Measurements from ENCODE around the gene LTBP2.

DNA sequence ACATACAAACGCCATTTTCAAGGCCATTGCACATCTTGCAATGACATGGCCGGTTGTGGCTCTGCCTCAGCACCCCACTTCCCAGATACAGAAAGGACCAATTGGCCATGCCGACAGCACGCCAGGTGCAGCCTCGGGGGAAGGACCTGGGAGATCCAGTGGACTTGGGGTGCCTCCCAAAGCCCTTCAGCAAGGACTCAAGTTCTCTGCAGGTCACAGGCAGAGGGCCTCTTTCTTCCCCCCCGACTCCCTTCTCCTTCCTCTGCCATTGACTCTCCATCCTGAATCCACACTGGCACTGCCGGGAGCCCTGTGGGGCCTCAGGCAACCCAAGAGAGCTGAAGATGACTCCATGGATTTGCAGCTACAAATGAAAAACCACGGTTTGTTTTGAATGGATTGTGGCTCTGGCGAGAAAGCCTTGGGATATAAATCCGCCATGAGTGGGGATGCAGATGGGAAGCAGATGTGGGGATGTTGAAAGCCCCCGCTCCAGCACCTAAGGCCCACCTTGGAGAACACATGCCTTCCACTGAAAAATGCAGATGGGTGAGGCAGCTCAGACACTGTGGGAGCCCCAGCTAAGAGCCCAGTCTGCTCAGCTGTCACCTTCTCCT, 35.1 kb upstream of the LTBP2 start:
- TF ChIP-seq, protein P1, sequence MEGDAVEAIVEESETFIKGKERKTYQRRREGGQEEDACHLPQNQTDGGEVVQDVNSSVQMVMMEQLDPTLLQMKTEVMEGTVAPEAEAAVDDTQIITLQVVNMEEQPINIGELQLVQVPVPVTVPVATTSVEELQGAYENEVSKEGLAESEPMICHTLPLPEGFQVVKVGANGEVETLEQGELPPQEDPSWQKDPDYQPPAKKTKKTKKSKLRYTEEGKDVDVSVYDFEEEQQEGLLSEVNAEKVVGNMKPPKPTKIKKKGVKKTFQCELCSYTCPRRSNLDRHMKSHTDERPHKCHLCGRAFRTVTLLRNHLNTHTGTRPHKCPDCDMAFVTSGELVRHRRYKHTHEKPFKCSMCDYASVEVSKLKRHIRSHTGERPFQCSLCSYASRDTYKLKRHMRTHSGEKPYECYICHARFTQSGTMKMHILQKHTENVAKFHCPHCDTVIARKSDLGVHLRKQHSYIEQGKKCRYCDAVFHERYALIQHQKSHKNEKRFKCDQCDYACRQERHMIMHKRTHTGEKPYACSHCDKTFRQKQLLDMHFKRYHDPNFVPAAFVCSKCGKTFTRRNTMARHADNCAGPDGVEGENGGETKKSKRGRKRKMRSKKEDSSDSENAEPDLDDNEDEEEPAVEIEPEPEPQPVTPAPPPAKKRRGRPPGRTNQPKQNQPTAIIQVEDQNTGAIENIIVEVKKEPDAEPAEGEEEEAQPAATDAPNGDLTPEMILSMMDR (conservative IDR thresholded peaks at IDR 0.05; ENCODE audit: low read depth, low read length) = no peak
- TF ChIP-seq EZH2 (IDR thresholded peaks at IDR 0.05; ENCODE audit: low read length, unreplicated experiment) (no peak), EZH2phosphoT487 (IDR thresholded peaks at IDR 0.05; ENCODE audit: borderline replicate concordance, low read length) (no peak)
